K562 (cell line): Measurements from ENCODE around the gene YOD1. TPM values are rescaled to one million over a fixed set of nuclear protein-coding genes. Genes with fewer than 3 reads are reported as not detected.
A peak's percentile ranks its signal among the peaks of the same experiment; 100 is the strongest.

ENCODE experiments used
- BRD9 ChIP-seq: fragments of 450-650 bp; IDR thresholded peaks from 2 replicates; pipeline ENCODE4 v1.6.1; 2018; ENCODE audit warnings: low read depth; ENCODE audit not compliant: partially characterized antibody
- DDX20 ChIP-seq: fragments of 450-650 bp; IDR thresholded peaks from 2 replicates; pipeline ENCODE4 v1.6.1; 2016; ENCODE audit warnings: missing genetic modification characterization, low read depth, mild to moderate bottlenecking, missing compliant biosample characterization, moderate library complexity
- DIDO1 ChIP-seq: fragments of 450-650 bp; IDR thresholded peaks from 2 replicates; pipeline ENCODE4 v1.6.1; 2016; ENCODE audit warnings: low read depth, missing biosample characterization, missing genetic modification characterization
- ERF ChIP-seq: fragments of 450-650 bp; formaldehyde crosslinking; IDR thresholded peaks from 2 replicates; pipeline ENCODE4 v1.4.0; 2020; ENCODE audit warnings: mild to moderate bottlenecking, mixed read lengths
- ETV1 ChIP-seq: fragments of 450-650 bp; conservative IDR thresholded peaks from 2 replicates; pipeline ENCODE4 v1.6.1; 2016; ENCODE audit warnings: missing genetic modification characterization, control low read depth, low read depth, missing compliant biosample characterization
- EZH2 ChIP-seq: IDR thresholded peaks from 2 replicates; pipeline ENCODE4 v1.6.1; 2012; ENCODE audit warnings: low read depth, mild to moderate bottlenecking, inconsistent platforms, low read length, borderline replicate concordance
- ILF3 ChIP-seq: fragments of 450-650 bp; IDR thresholded peaks from 2 replicates; pipeline ENCODE4 v1.6.1; 2018; ENCODE audit warnings: antibody characterized with exemption, mild to moderate bottlenecking, moderate library complexity, borderline replicate concordance
- NCOR1 ChIP-seq: fragments of 450-650 bp; IDR thresholded peaks from 2 replicates; pipeline ENCODE4 v1.6.1; 2016; ENCODE audit warnings: mild to moderate bottlenecking, moderate library complexity
- RBM34 ChIP-seq: fragments of 200-400 bp; formaldehyde crosslinking; IDR thresholded peaks from 2 replicates; pipeline ENCODE4 v1.6.1; 2018; ENCODE audit warnings: low read length, borderline replicate concordance; ENCODE audit not compliant: insufficient read depth
- RCOR1 ChIP-seq, 2 experiments: IDR thresholded peaks; 2 replicates each; pipeline ENCODE4 v1.6.1; 2012; ENCODE audit warnings: low read depth in 2 of 2, low read length in 2 of 2, borderline replicate concordance in 1 of 2, improper control_type of control experiment in 1 of 2
- SAFB2 ChIP-seq: fragments of 200-400 bp; formaldehyde crosslinking; IDR thresholded peaks from 2 replicates; pipeline ENCODE4 v1.6.1; 2018; ENCODE audit warnings: borderline replicate concordance, low read length, low read depth, moderate library complexity; ENCODE audit not compliant: severe bottlenecking
- SMAD4 ChIP-seq: fragments of 250-450 bp; sonication (Bioruptor Pico); conservative IDR thresholded peaks from 2 replicates; pipeline ENCODE4 v1.8.0; 2021; ENCODE audit warnings: inconsistent platforms, mild to moderate bottlenecking, moderate library complexity
- SNRNP70 ChIP-seq: fragments of 200-400 bp; formaldehyde crosslinking; optimal IDR thresholded peaks from 2 replicates; pipeline ENCODE3; 2017; ENCODE audit warnings: low read depth, low read length
- SOX6 ChIP-seq: fragments of 450-650 bp; IDR thresholded peaks from 2 replicates; pipeline ENCODE4 v1.6.1; 2014; ENCODE audit warnings: mild to moderate bottlenecking
- STAT5A ChIP-seq: IDR thresholded peaks from 2 replicates; pipeline ENCODE4 v1.6.1; 2012; ENCODE audit warnings: low read length, inconsistent platforms, borderline replicate concordance
- STAT5B ChIP-seq: fragments of 250-450 bp; sonication (Bioruptor Pico); IDR thresholded peaks from 2 replicates; pipeline ENCODE4 v1.8.0; 2021; ENCODE audit warnings: mild to moderate bottlenecking, inconsistent platforms
- TAL1 ChIP-seq: fragments of 450-650 bp; IDR thresholded peaks from 2 replicates; pipeline ENCODE4 v1.6.1; 2016; ENCODE audit warnings: mild to moderate bottlenecking
- ZNF217 ChIP-seq: sonication (generic); formaldehyde crosslinking; IDR thresholded peaks from 2 replicates; pipeline ENCODE4 v1.8.0; 2022; ENCODE audit warnings: mild to moderate bottlenecking, missing genetic modification reagents
- ZNF23 ChIP-seq: fragments of 250-450 bp; sonication (Bioruptor Pico); IDR thresholded peaks from 2 replicates; pipeline ENCODE4 v1.4.0; 2020; ENCODE audit warnings: mild to moderate bottlenecking
- ZNF444 ChIP-seq: fragments of 250-450 bp; sonication (Bioruptor Pico); IDR thresholded peaks from 2 replicates; pipeline ENCODE4 v1.4.0; 2020; ENCODE audit warnings: mild to moderate bottlenecking, moderate library complexity
- ZNF445 ChIP-seq: fragments of 250-450 bp; sonication (Bioruptor Pico); IDR thresholded peaks from 2 replicates; pipeline ENCODE4 v1.4.0; 2020; ENCODE audit warnings: low read depth, mild to moderate bottlenecking, moderate library complexity
- ZNF586 ChIP-seq: fragments of 450-650 bp; formaldehyde crosslinking; conservative IDR thresholded peaks from 2 replicates; pipeline ENCODE4 v1.4.0; 2020; ENCODE audit warnings: mild to moderate bottlenecking, moderate library complexity
- ZNF766 ChIP-seq: fragments of 200-800 bp; sonication (Bioruptor generic); conservative IDR thresholded peaks from 2 replicates; pipeline ENCODE4 v1.6.1; 2016; ENCODE audit warnings: missing genetic modification characterization, missing compliant biosample characterization
- ZNF780A ChIP-seq: fragments of 250-450 bp; sonication (Bioruptor Pico); IDR thresholded peaks from 2 replicates; pipeline ENCODE4 v1.5.0; 2021; ENCODE audit warnings: mild to moderate bottlenecking
- ZNF79 ChIP-seq: fragments of 250-450 bp; sonication (Bioruptor Pico); IDR thresholded peaks from 2 replicates; pipeline ENCODE4 v1.4.0; 2020; ENCODE audit warnings: low read depth, mild to moderate bottlenecking, moderate library complexity
- polyA plus RNA-seq, 8 experiments: library from polyadenylated mRNA; depleted of rRNA in 4 of 8; stranded (reverse) in 5 of 8; unstranded in 3 of 8; fragments of >200 nt; fragmentation: Nextera tagmentation in 2 of 8; fragmentation: Illumina TruSeq in 1 of 8; extraction: Ambion mirVana in 2 of 8; extraction: Trizol in 1 of 8; gene quantifications; 2 replicates each; pipeline versions ENCODE4 v1.2.1 to v1.2.3, GENCODE V29; 2011 to 2014; ENCODE audit warnings: inconsistent platforms in 1 of 8, missing spikeins in 1 of 8
- total RNA-seq, 7 experiments: library from RNA; depleted of rRNA in 6 of 7; stranded (reverse); fragments of >200 nt in 6 of 7; fragmentation: Illumina TruSeq in 2 of 7; extraction: Trizol in 2 of 7; gene quantifications; 2 replicates each; pipeline versions ENCODE4 v1.2.1 to v1.2.3, GENCODE V29; 2011 to 2021; ENCODE audit warnings: low replicate concordance in 1 of 7
- TF ChIP-seq, protein P1 (sequence below): fragments of 450-650 bp; formaldehyde crosslinking; IDR thresholded peaks from 2 replicates; pipeline ENCODE4 v1.4.0; 2020; ENCODE audit warnings: mild to moderate bottlenecking, moderate library complexity
- TF ChIP-seq, protein P2 (sequence below): fragments of 250-450 bp; sonication (Bioruptor Pico); IDR thresholded peaks from 2 replicates; pipeline ENCODE4 v1.8.0; 2022; ENCODE audit warnings: moderate library complexity, mild to moderate bottlenecking, inconsistent platforms

The YOD1 gene
- total and polyA plus RNA-seq, 9 of the 15 experiments (the other 6 are each of a cell fraction or from before 2014, with no cell fraction given): 18.2 to 78.1 (median 46.9) TPM

DNA sequence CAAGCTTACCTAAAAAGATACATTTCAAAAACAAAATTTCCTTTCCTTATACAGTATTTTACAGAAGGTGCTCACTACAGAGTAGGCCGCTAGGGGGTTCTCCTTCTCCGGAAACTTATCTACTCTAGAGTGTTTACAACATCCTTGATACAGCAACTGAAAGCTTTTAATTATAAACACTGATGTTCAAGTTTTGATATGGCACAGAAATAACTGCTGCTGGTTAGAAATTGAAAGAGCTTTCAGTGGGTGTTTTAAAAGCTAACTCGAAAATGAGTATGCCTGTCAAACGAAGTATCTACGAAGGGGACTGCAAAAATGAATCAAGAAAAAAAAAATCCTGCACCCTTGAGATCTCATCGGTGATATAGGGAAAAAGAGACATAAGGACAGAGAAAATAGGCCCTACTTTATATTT is 1.0 kb downstream of the YOD1 start (continued):
- TF ChIP-seq DIDO1 (tag) (peak; percentile 55; the same call in 1 of the 2 replicates), ZNF23 (no peak), SAFB2 (no peak), EZH2 (no peak), BRD9 (peak; percentile 96), ZNF79 (CRISPR knock-in tag) (0 out of 2 replicates have a peak, but pooled peaks have one; percentile 63), ZNF766 (CRISPR knock-in tag) (0 out of 2 replicates have a peak, but pooled peaks have one; percentile 44), STAT5B (no peak), ZNF217 (CRISPR knock-in tag) (no peak), NCOR1 (0 out of 2 replicates have a peak, but pooled peaks have one; percentile 34), ILF3 (peak; percentile 83; the same call in 1 of the 2 replicates), RBM34 (no peak), TAL1 (0 out of 2 replicates have a peak, but pooled peaks have one; percentile 17), DDX20 (no peak), ERF (CRISPR knock-in tag) (no peak), SOX6 (0 out of 2 replicates have a peak, but pooled peaks have one; percentile 7), ZNF445 (CRISPR knock-in tag) (0 out of 2 replicates have a peak, but pooled peaks have one; percentile 14), ZNF780A (no peak), RCOR1 (IDR thresholded peaks at IDR 0.05; ENCODE audit: borderline replicate concordance in 1 of 2, low read depth in 2 of 2, low read length in 2 of 2) (peak in 1 of 2 experiments; percentile 53; a peak in 1 of 4 replicates), SNRNP70 (no peak), ZNF444 (no peak), ZNF586 (no peak), STAT5A (0 out of 2 replicates have a peak, but pooled peaks have one; percentile 10), SMAD4 (CRISPR knock-in tag) (no peak), ETV1 (tag) (peak; percentile 84)
- TF ChIP-seq, protein P1, sequence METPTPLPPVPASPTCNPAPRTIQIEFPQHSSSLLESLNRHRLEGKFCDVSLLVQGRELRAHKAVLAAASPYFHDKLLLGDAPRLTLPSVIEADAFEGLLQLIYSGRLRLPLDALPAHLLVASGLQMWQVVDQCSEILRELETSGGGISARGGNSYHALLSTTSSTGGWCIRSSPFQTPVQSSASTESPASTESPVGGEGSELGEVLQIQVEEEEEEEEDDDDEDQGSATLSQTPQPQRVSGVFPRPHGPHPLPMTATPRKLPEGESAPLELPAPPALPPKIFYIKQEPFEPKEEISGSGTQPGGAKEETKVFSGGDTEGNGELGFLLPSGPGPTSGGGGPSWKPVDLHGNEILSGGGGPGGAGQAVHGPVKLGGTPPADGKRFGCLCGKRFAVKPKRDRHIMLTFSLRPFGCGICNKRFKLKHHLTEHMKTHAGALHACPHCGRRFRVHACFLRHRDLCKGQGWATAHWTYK (CRISPR knock-in tag): no peak
- TF ChIP-seq, protein P2, sequence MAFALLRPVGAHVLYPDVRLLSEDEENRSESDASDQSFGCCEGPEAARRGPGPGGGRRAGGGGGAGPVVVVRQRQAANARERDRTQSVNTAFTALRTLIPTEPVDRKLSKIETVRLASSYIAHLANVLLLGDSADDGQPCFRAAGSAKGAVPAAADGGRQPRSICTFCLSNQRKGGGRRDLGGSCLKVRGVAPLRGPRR (CRISPR knock-in tag): no peak
